ENCODE measurements around the gene HMGCL. TPM values are rescaled to one million over a fixed set of nuclear protein-coding genes. Genes with fewer than 3 reads are reported as not detected.
"Not testable (repeated sequence)": the region's sequence is repeated elsewhere in the genome, so short reads cannot be mapped to it uniquely, and the experiment has no call there.

HMGCL gene
- total RNA-seq, 4 donors from 2014 or later = 31.0 to 46.6 (median 32.6) TPM

GRCh38 chr1:23798662-23799142, 26.5 kb downstream of the HMGCL start:
- intact Hi-C loops (cut with DNase I; ENCODE audit: low total_unique reads) = no loop called here
- Histone ChIP-seq H3K4me1 (peaks cover 0 to 9% of the 10 kb centered on the region in 2 donors), H3K36me3 (no peaks in the 10 kb centered on the region), H3K9me3 (no peaks in the 10 kb centered on the region), H3K4me3 (no peak overlapping the region), H3K27ac (no peak overlapping the region), H3K27me3 (no peaks in the 10 kb centered on the region)
- no peak for DNase-seq
- TF ChIP-seq CTCF (IDR thresholded peaks at IDR 0.05) (no peak), POLR2A (IDR thresholded peaks at IDR 0.05) (no peak)

- TF ChIP-seq POLR2A (IDR thresholded peaks at IDR 0.05) (no peak), CTCF (IDR thresholded peaks at IDR 0.05) (no peak)
- H3K4me3 ChIP-seq = no peak overlapping the region
- no peaks in the 10 kb centered on the region for H3K9me3 ChIP-seq
- DNase-seq = no peak
- H3K27me3 ChIP-seq = no peaks in the 10 kb centered on the region
- H3K27ac ChIP-seq = no peak overlapping the region
- no peaks in the 10 kb centered on the region for H3K36me3 ChIP-seq
- peaks cover 0 to 9% of the 10 kb centered on the region in 2 donors for H3K4me1 ChIP-seq
- intact Hi-C loops (cut with DNase I; ENCODE audit: low total_unique reads) = no loop called here
Observed at GRCh38 chr1:23797478-23798448, 27.5 kb downstream of the HMGCL start.

GRCh38 chr1:23796466-23797271, 28.6 kb downstream of the HMGCL start:
- DNase-seq = no peak
- Histone ChIP-seq H3K27me3 (no peaks in the 10 kb centered on the region), H3K27ac (no peak overlapping the region), H3K4me1 (peaks cover 0 to 20% of the 10 kb centered on the region in 2 donors), H3K4me3 (no peak overlapping the region), H3K36me3 (no peaks in the 10 kb centered on the region), H3K9me3 (no peaks in the 10 kb centered on the region)
- TF ChIP-seq POLR2A (IDR thresholded peaks at IDR 0.05) (no peak), CTCF (IDR thresholded peaks at IDR 0.05) (no peak)
- intact Hi-C loops (cut with DNase I; ENCODE audit: low total_unique reads) = no loop called here

- Histone ChIP-seq H3K9me3 (no peaks in the 10 kb centered on the region), H3K36me3 (no peaks in the 10 kb centered on the region), H3K27me3 (no peaks in the 10 kb centered on the region), H3K27ac (no peak overlapping the region), H3K4me3 (no peak overlapping the region), H3K4me1 (peaks cover 0 to 17% of the 10 kb centered on the region in 2 donors)
- intact Hi-C loops (cut with DNase I; ENCODE audit: low total_unique reads) = no loop called here
- TF ChIP-seq POLR2A (IDR thresholded peaks at IDR 0.05) = no peak
- TF ChIP-seq CTCF (IDR thresholded peaks at IDR 0.05) = no peak
- DNase-seq = no peak
Observed at GRCh38 chr1:23795676-23796465, 29.4 kb downstream of the HMGCL start.

- DNase-seq; intact Hi-C loops (cut with DNase I; ENCODE audit: low total_unique reads); H3K4me3 ChIP-seq; H3K36me3 ChIP-seq; H3K27me3 ChIP-seq; H3K27ac ChIP-seq; H3K9me3 ChIP-seq: not testable (repeated sequence)
- peaks cover 0 to 16% of the 10 kb centered on the region in 2 donors for H3K4me1 ChIP-seq
Observed at GRCh38 chr1:23794732-23795182, 30.5 kb downstream of the HMGCL start.

All from uterus (tissue), 4 donors.